ENCODE measurements around the gene FARS2. TPM values are rescaled to one million over a fixed set of nuclear protein-coding genes. Genes with fewer than 3 reads are reported as not detected.

FARS2 gene
- total and polyA plus RNA-seq, 2 donors (not counting 1 experiment from before 2014, with no cell fraction given): 33.0 to 35.5 TPM

- ATAC-seq (ENCODE audit: low read depth) (no peak), DNase-seq (no peak)
- intact Hi-C loops (cut with micrococcal nuclease): no loop called here
- Mint-ChIP-seq H3K27me3 (no peaks in the 10 kb centered on the region), H3K4me1 (peaks cover 14% of the 10 kb centered on the region), H3K4me3 (no peak overlapping the region), H3K9me3 (ENCODE audit: insufficient read depth) (no peaks in the 10 kb centered on the region), H3K27ac (no peak overlapping the region)
- H3K36me3 ChIP-seq (replicated peaks in 1 of 2; ENCODE audit: control extremely low read depth in 1 of 2, control insufficient read depth in 1 of 2, extremely low read depth in 1 of 2, insufficient read depth in 2 of 2, low read length in 1 of 2): no peaks in the 10 kb centered on the region
- H3K27ac ChIP-seq (ENCODE audit: low read length in 2 of 2): no peak overlapping the region
- H3K79me2 ChIP-seq (ENCODE audit: control insufficient read depth, insufficient read depth, low read length): no peaks in the 10 kb centered on the region
- H3K27me3 ChIP-seq (replicated peaks in 1 of 4; ENCODE audit: control extremely low read depth in 1 of 4, control insufficient read depth in 3 of 4, insufficient read depth in 4 of 4, low read length in 3 of 4): no peaks in the 10 kb centered on the region
- no peak overlapping the region for H3K9ac ChIP-seq (ENCODE audit: low read length)
- no peak overlapping the region for H2AFZ ChIP-seq (ENCODE audit: insufficient read depth, low read depth, low read length, poor library complexity, severe bottlenecking)
- H3K4me2 ChIP-seq (replicated peaks; ENCODE audit: low read depth, low read length, poor library complexity, severe bottlenecking): no peak overlapping the region
- WGBS (ENCODE audit: insufficient coverage): 80% methylated on average over 1 of the region's 6 CpGs
- peaks cover 4 to 6% of the 10 kb centered on the region in 2 donors for H3K4me1 ChIP-seq (ENCODE audit: control insufficient read depth in 2 of 2, insufficient read depth in 2 of 2, low read length in 2 of 2)
- ChIA-PET CTCF (no interaction called here), POLR2A (no interaction called here)
- H4K20me1 ChIP-seq (ENCODE audit: control insufficient read depth, insufficient read depth, low read length, poor library complexity, severe bottlenecking): no peaks in the 10 kb centered on the region
- no peak for TF ChIP-seq EZH2 (IDR thresholded peaks at IDR 0.05; ENCODE audit: borderline replicate concordance, insufficient read depth, low read depth, low read length, poor library complexity, severe bottlenecking)
- TF ChIP-seq, protein P1, sequence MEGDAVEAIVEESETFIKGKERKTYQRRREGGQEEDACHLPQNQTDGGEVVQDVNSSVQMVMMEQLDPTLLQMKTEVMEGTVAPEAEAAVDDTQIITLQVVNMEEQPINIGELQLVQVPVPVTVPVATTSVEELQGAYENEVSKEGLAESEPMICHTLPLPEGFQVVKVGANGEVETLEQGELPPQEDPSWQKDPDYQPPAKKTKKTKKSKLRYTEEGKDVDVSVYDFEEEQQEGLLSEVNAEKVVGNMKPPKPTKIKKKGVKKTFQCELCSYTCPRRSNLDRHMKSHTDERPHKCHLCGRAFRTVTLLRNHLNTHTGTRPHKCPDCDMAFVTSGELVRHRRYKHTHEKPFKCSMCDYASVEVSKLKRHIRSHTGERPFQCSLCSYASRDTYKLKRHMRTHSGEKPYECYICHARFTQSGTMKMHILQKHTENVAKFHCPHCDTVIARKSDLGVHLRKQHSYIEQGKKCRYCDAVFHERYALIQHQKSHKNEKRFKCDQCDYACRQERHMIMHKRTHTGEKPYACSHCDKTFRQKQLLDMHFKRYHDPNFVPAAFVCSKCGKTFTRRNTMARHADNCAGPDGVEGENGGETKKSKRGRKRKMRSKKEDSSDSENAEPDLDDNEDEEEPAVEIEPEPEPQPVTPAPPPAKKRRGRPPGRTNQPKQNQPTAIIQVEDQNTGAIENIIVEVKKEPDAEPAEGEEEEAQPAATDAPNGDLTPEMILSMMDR (IDR thresholded peaks at IDR 0.05): no peak
- H3K9me3 ChIP-seq (ENCODE audit: control extremely low read depth in 1 of 3, control insufficient read depth in 2 of 3, insufficient read depth in 1 of 3, low read length in 2 of 3): peaks cover 0 to 2% (median 0%) of the 10 kb centered on the region in 3 donors
- H3K4me3 ChIP-seq (ENCODE audit: control extremely low read depth in 1 of 5, extremely low read depth in 1 of 5, insufficient read depth in 1 of 5, low read depth in 2 of 5, low read length in 4 of 5): no peak overlapping the region
These were observed 270.6 kb downstream of the FARS2 start for GRCh38 chr6:5531853-5532375.

DNA sequence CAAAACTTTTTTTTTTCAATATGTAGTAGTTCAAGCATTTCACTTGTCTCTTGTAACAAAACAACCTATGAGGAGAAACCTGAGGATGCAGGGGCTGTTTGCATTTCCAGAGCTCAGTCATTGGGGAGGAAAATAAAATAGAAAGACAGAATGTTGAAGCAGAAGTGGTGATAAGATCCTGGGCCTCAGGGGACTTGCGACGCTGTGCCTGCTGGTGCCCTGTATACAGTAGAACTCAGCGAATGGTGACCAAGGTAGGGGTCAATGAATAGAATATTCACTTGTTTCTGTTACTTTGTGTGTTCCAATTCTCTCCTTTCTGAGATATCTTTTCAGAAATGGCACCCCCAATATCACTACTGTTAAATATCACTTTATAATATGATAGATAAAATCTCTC is 271.6 kb downstream of the FARS2 start:
- Histone ChIP-seq H3K9me3 (ENCODE audit: control extremely low read depth in 1 of 3, control insufficient read depth in 2 of 3, insufficient read depth in 1 of 3, low read length in 2 of 3) (peaks cover 0 to 2% (median 0%) of the 10 kb centered on the region in 3 donors), H2AFZ (ENCODE audit: insufficient read depth, low read depth, low read length, poor library complexity, severe bottlenecking) (no peak overlapping the region), H3K4me3 (ENCODE audit: control extremely low read depth in 1 of 5, extremely low read depth in 1 of 5, insufficient read depth in 1 of 5, low read depth in 2 of 5, low read length in 4 of 5) (no peak overlapping the region), H3K27me3 (replicated peaks in 1 of 4; ENCODE audit: control extremely low read depth in 1 of 4, control insufficient read depth in 3 of 4, insufficient read depth in 4 of 4, low read length in 3 of 4) (no peaks in the 10 kb centered on the region), H3K27ac (ENCODE audit: low read length in 2 of 2) (no peak overlapping the region), H4K20me1 (ENCODE audit: control insufficient read depth, insufficient read depth, low read length, poor library complexity, severe bottlenecking) (no peaks in the 10 kb centered on the region), H3K4me1 (ENCODE audit: control insufficient read depth in 2 of 2, insufficient read depth in 2 of 2, low read length in 2 of 2) (peaks cover 4 to 6% of the 10 kb centered on the region in 2 donors), H3K4me2 (replicated peaks; ENCODE audit: low read depth, low read length, poor library complexity, severe bottlenecking) (no peak overlapping the region), H3K9ac (ENCODE audit: low read length) (no peak overlapping the region), H3K36me3 (replicated peaks in 1 of 2; ENCODE audit: control extremely low read depth in 1 of 2, control insufficient read depth in 1 of 2, extremely low read depth in 1 of 2, insufficient read depth in 2 of 2, low read length in 1 of 2) (no peaks in the 10 kb centered on the region), H3K79me2 (ENCODE audit: control insufficient read depth, insufficient read depth, low read length) (no peaks in the 10 kb centered on the region)
- Mint-ChIP-seq H3K4me1 (peaks cover 9% of the 10 kb centered on the region), H3K27ac (no peak overlapping the region), H3K9me3 (ENCODE audit: insufficient read depth) (no peaks in the 10 kb centered on the region), H3K27me3 (no peaks in the 10 kb centered on the region), H3K4me3 (no peak overlapping the region)
- ATAC-seq (ENCODE audit: low read depth): no peak
- WGBS (ENCODE audit: insufficient coverage): 77% methylated on average over 3 of the region's 3 CpGs
- TF ChIP-seq, protein P1 (IDR thresholded peaks at IDR 0.05): no peak
- TF ChIP-seq EZH2 (IDR thresholded peaks at IDR 0.05; ENCODE audit: borderline replicate concordance, insufficient read depth, low read depth, low read length, poor library complexity, severe bottlenecking): no peak
- POLR2A ChIA-PET: no interaction called here
- intact Hi-C loops (cut with micrococcal nuclease): no loop called here
- CTCF ChIA-PET: no interaction called here
- DNase-seq: no peak
